Coronary artery (tissue), 2 donors: Measurements from ENCODE around the gene TNS3.
A peak's percentile ranks its signal among the peaks of the same experiment; 100 is the strongest.

Source experiments
- DNase-seq: peaks from one replicate; pipeline ENCODE4 v3.0.0-alpha.2; 2017; ENCODE audit warnings: low spot score
- H3K27ac ChIP-seq, 2 donors: fragments of 200-600 bp; sonication (generic); one replicate each; pipeline ENCODE4 v1.5.1; 2016 to 2019
- H3K4me3 ChIP-seq: fragments of 200-600 bp; sonication (generic); 2 replicates; pipeline ENCODE4 v1.5.1; 2016; ENCODE audit warnings: mild to moderate bottlenecking, moderate library complexity
- TF ChIP-seq, protein P1 (sequence below): fragments of 200-600 bp; sonication (generic); IDR thresholded peaks from one replicate; pipeline ENCODE4 v1.5.1; 2019; ENCODE audit warnings: antibody characterized with exemption

Gene TNS3

DNA sequence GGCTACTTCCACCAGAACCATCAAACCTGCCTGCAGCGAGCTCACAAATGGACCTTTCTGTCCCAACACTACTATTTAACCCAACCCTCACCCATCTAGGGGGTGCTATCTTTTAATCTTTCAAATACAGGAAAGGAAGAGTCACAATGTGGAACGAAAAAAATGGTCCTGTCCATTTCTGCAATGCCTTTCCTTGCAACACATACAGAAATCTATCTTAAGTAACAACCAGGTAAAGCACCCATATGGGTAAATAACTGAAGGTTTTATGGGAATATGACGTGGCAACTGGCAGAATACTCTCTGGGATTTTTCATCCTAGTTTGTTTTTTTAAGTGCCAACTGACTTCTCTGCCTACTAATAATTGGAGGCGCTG, 24.6 kb downstream of the TNS3 start:
- TF ChIP-seq, protein P1, sequence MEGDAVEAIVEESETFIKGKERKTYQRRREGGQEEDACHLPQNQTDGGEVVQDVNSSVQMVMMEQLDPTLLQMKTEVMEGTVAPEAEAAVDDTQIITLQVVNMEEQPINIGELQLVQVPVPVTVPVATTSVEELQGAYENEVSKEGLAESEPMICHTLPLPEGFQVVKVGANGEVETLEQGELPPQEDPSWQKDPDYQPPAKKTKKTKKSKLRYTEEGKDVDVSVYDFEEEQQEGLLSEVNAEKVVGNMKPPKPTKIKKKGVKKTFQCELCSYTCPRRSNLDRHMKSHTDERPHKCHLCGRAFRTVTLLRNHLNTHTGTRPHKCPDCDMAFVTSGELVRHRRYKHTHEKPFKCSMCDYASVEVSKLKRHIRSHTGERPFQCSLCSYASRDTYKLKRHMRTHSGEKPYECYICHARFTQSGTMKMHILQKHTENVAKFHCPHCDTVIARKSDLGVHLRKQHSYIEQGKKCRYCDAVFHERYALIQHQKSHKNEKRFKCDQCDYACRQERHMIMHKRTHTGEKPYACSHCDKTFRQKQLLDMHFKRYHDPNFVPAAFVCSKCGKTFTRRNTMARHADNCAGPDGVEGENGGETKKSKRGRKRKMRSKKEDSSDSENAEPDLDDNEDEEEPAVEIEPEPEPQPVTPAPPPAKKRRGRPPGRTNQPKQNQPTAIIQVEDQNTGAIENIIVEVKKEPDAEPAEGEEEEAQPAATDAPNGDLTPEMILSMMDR: no peak
- peak overlapping the region in 1 of 2 donors; percentile 77 for H3K27ac ChIP-seq
- DNase-seq: no peak
- no peak overlapping the region for H3K4me3 ChIP-seq

DNA sequence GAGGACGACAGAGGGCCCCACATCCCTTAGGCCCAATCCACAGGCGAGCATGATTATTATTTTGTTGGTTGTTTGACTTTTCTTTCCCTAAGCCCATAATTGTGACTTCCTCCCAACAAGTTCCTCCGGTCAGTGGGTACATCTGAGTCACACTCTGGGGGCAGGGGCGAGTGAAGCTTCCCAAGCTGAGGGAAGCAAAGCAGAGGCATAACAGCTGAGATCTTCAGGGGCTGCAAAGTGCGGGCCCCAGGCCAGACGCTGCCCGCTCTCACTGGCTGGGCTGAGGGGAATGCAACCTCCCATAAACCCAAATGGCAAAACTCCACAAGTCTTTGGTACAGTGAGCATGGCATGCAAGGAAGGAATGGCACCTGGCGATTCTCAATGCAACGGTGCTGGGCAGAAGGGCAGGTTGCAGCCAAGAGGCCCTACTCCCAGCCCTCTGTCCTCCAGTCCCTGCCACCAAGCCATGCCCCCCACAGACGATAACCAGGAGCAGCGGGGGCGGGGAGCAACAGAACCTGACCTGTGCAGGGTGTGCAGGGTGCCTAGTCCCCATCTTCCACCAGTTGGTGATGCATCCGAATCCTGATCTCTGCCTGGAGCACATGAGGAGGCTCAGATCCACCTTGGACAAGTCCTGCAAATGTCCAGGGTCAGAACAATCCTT, 25.3 kb downstream of the TNS3 start:
- Histone ChIP-seq H3K4me3 (no peak overlapping the region), H3K27ac (peak overlapping the region in 1 of 2 donors; percentile 77)
- no peak for DNase-seq
- TF ChIP-seq, protein P1: no peak

DNA sequence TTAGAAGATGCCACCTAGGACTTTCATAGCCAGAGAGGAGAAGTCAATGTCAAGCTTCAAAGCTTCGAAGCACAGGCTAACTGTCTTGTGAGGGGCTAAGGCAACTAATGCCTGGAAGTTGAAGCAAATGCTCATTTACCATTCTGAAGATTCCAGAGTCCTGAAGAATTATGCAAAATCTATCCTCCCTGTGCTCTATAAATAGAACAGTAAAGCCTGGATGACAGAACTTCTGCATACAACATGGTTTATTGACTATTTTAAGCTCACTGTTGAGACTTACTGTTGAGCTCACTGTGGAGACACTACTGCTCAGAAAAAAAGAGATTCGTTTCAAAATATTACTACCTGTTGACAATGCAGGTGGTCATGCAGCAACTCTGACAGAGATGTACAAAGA, 28.6 kb downstream of the TNS3 start:
- H3K27ac ChIP-seq: no peak overlapping the region
- no peak for DNase-seq
- H3K4me3 ChIP-seq: no peak overlapping the region
- TF ChIP-seq, protein P1: no peak

DNA sequence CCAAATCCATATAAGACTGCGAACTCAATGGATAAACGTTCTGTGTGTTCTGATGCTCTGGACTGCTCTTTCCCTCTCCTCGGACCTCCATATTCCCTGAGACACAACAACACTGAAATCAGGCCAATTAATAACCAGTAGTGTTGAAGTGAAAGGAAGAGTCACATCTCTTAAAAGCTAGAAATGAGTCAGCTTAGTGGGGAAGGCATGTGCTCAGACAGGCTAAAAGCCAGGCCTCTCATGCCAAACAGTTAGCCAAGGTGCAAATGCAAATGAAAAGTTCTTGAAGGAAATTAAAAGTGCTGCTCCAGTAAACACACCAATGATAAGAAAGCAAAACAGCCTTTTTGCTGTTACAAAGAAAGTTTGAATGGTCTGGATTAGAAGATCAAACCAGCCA, 29.3 kb downstream of the TNS3 start:
- no peak for DNase-seq
- TF ChIP-seq, protein P1: no peak
- no peak overlapping the region for H3K4me3 ChIP-seq
- peak overlapping the region in 1 of 2 donors; percentile 63 for H3K27ac ChIP-seq

DNA sequence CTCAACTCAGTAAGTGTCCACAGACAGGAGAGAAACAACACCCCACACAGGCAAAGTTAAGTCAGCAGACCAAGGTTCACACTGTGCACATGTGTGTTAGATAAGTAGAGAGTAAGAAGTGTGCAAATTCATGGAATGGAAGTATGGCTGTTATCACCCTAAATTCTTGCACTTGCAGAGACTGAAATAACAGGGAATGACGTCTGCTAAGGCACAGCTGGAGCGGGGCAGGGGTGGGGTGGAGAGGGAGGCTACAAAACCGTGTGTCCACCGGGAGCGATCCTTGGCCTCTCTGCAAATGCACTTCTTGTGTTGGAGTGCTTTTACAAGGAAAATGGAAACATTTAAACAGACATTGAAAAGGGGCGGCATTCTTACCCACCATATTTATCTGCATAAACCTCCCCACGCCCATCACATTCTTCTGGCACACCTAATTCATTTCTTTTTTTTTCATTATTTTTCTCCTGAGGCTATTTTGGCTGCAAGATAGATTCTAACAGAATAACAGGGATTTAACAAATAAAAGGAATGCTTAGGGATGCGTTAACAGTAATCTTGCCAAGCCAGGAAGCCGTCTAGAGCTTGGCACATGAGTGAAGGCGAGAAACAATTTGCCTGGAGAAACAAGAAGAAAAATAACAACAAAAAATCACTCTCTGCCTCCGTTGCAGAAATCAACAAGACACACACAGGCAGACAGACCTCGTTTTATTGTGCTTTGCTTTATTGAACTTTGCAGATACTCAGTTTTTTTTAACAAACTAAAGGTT, 30.1 kb downstream of the TNS3 start:
- H3K27ac ChIP-seq: peak overlapping the region in 1 of 2 donors; percentile 63
- TF ChIP-seq, protein P1: no peak
- H3K4me3 ChIP-seq: peak overlapping the region; percentile 22
- DNase-seq: no peak

DNA sequence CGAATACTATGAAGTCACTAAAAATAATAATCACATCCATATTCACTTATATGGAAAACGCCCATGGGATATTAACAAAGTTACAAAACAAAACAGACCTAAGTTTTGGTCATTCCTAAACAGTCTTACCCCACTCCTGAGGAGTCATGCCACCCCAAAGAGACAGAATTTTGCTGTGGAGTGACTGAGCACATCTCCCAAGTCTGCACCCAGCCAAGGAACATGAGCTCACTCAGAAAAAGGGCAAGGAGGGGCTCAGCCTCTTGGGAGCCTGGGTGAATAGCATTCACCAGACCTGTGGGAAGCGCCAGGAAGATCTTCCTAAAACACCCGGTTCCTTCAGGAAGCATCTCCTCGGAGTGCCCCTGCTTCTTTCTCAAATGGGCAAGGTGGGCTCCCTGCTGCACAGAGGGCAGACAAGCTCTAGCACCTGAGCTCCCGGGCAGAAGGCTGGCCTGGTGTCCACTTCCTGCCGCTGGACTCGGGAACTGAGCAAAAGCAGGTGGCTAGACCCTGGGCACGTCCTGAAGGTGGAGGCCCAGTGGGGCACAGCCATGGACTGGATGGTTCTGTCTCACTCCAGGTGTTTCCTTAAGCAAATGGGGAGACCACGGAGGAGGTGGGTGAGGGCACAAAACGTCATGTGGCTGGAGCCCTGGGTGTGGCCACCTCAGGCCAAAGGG, 31.0 kb downstream of the TNS3 start:
- TF ChIP-seq, protein P1: no peak
- Histone ChIP-seq H3K27ac (peak overlapping the region in 1 of 2 donors; percentile 63), H3K4me3 (peak overlapping the region; percentile 22)
- no peak for DNase-seq
